ENCODE data around the gene ITGA11. TPM values are rescaled to one million over a fixed set of nuclear protein-coding genes. Genes with fewer than 3 reads are reported as not detected.
A peak's percentile ranks its signal among the peaks of the same experiment; 100 is the strongest.

The ITGA11 gene
- total RNA-seq, 4 donors from 2014 or later = 3.3 to 15.8 (median 8.6) TPM

GRCh38 chr15:68356778-68357177 lies 75.2 kb downstream of the ITGA11 start:
- Histone ChIP-seq H3K4me1 (peaks cover 10 to 32% (median 13%) of the 10 kb centered on the region in 4 donors), H3K4me3 (no peak overlapping the region), H3K27ac (replicated peaks in 1 of 4) (no peak overlapping the region), H3K27me3 (no peaks in the 10 kb centered on the region), H3K36me3 (peaks cover 0 to 12% (median 0%) of the 10 kb centered on the region in 4 donors), H3K9me3 (peaks cover 0 to 15% (median 9%) of the 10 kb centered on the region in 4 donors)
- DNase-seq (ENCODE audit: extremely low spot score) = no peak
- intact Hi-C loops (cut with DNase I) = no loop called here
- whole genome bisulfite sequencing = 96% methylated on average over 4 of the region's 6 CpGs
- TF ChIP-seq POLR2A (IDR thresholded peaks at IDR 0.05; ENCODE audit: low read depth) (no peak), EP300 (IDR thresholded peaks at IDR 0.05) (no peak), POLR2AphosphoS5 (IDR thresholded peaks at IDR 0.05) (no peak), CTCF (IDR thresholded peaks at IDR 0.05) (no peak)

GRCh38 chr15:68354923-68355322 lies 77.0 kb downstream of the ITGA11 start:
- H3K4me3 ChIP-seq = no peak overlapping the region
- intact Hi-C loops (cut with DNase I) = no loop called here
- WGBS = 92% methylated on average over 4 of the region's 4 CpGs
- peaks cover 0 to 15% (median 9%) of the 10 kb centered on the region in 4 donors for H3K9me3 ChIP-seq
- no peak overlapping the region for H3K27ac ChIP-seq (replicated peaks in 1 of 4)
- no peak for DNase-seq (ENCODE audit: extremely low spot score)
- peaks cover 0 to 22% (median 0%) of the 10 kb centered on the region in 4 donors for H3K36me3 ChIP-seq
- peaks cover 8 to 19% (median 14%) of the 10 kb centered on the region in 4 donors for H3K4me1 ChIP-seq
- no peaks in the 10 kb centered on the region for H3K27me3 ChIP-seq
- no peak for TF ChIP-seq EP300 (IDR thresholded peaks at IDR 0.05)
- no peak for TF ChIP-seq CTCF (IDR thresholded peaks at IDR 0.05)
- no peak for TF ChIP-seq POLR2A (IDR thresholded peaks at IDR 0.05; ENCODE audit: low read depth)

- Histone ChIP-seq H3K36me3 (peaks cover 0 to 22% (median 0%) of the 10 kb centered on the region in 4 donors), H3K4me3 (no peak overlapping the region), H3K27me3 (no peaks in the 10 kb centered on the region), H3K4me1 (peaks cover 8 to 19% (median 14%) of the 10 kb centered on the region in 4 donors), H3K9me3 (peaks cover 0 to 15% (median 9%) of the 10 kb centered on the region in 4 donors), H3K27ac (replicated peaks in 1 of 4) (no peak overlapping the region)
- intact Hi-C loops (cut with DNase I) = no loop called here
- DNase-seq (ENCODE audit: extremely low spot score) = no peak
- WGBS = 92% methylated on average over 2 of the region's 2 CpGs
- TF ChIP-seq POLR2A (IDR thresholded peaks at IDR 0.05; ENCODE audit: low read depth) = no peak
- TF ChIP-seq POLR2AphosphoS5 (IDR thresholded peaks at IDR 0.05) = no peak
- no peak for TF ChIP-seq CTCF (IDR thresholded peaks at IDR 0.05)
- no peak for TF ChIP-seq EP300 (IDR thresholded peaks at IDR 0.05)
These were observed 77.7 kb downstream of the ITGA11 start for GRCh38 chr15:68354268-68354667.

- peaks cover 8 to 24% (median 16%) of the 10 kb centered on the region in 4 donors for H3K4me1 ChIP-seq
- 89% methylated on average over 7 of the region's 7 CpGs for WGBS
- intact Hi-C loops (cut with DNase I) = no loop called here
These were observed 78.4 kb downstream of the ITGA11 start for GRCh38 chr15:68353421-68354135.

More at GRCh38 chr15:68353421-68354135, 78.4 kb downstream of the ITGA11 start:
- no peak for TF ChIP-seq POLR2A (IDR thresholded peaks at IDR 0.05; ENCODE audit: low read depth)
- no peak for TF ChIP-seq POLR2AphosphoS5 (IDR thresholded peaks at IDR 0.05)
- no peak for TF ChIP-seq EP300 (IDR thresholded peaks at IDR 0.05)
- TF ChIP-seq CTCF (IDR thresholded peaks at IDR 0.05) = no peak
- peaks cover 0 to 15% (median 9%) of the 10 kb centered on the region in 4 donors for H3K9me3 ChIP-seq
- no peak for DNase-seq (ENCODE audit: extremely low spot score)
- no peak overlapping the region for H3K4me3 ChIP-seq
- H3K27me3 ChIP-seq = no peaks in the 10 kb centered on the region
- peaks cover 0 to 22% (median 0%) of the 10 kb centered on the region in 4 donors for H3K36me3 ChIP-seq
- peak overlapping the region in 2 of 4 donors; percentile 69 to 75 for H3K27ac ChIP-seq (replicated peaks in 1 of 4)
